H9 (cell line): ENCODE results near the gene PRKCA. TPM values are rescaled to one million over a fixed set of nuclear protein-coding genes. Genes with fewer than 3 reads are reported as not detected.

Source experiments
- DNase-seq: peaks from one replicate; pipeline ENCODE4 v3.0.0-alpha.2; 2017
- H2AFZ ChIP-seq: one replicate; pipeline ENCODE4 v1.6.1; 2013; ENCODE audit warnings: mild to moderate bottlenecking, low read length, control low read depth, moderate library complexity
- H2AK5ac ChIP-seq: 2 replicates; pipeline ENCODE4 v1.6.1; 2013; ENCODE audit warnings: low read length, control low read depth, mixed read lengths; ENCODE audit not compliant: insufficient read length
- H2BK120ac ChIP-seq: one replicate; pipeline ENCODE4 v1.6.1; 2013; ENCODE audit warnings: low read depth, mild to moderate bottlenecking, low read length, control low read depth, inconsistent platforms; ENCODE audit not compliant: poor library complexity, severe bottlenecking
- H2BK12ac ChIP-seq: 2 replicates; pipeline ENCODE4 v1.6.1; 2013; ENCODE audit warnings: low read length, control low read depth, mixed read lengths, low read depth; ENCODE audit not compliant: insufficient read length
- H2BK15ac ChIP-seq: 2 replicates; pipeline ENCODE4 v1.6.1; 2013; ENCODE audit warnings: low read depth, low read length, control low read depth
- H2BK20ac ChIP-seq: one replicate; pipeline ENCODE4 v1.6.1; 2013; ENCODE audit warnings: low read depth, mild to moderate bottlenecking, low read length, control low read depth, inconsistent platforms; ENCODE audit not compliant: poor library complexity, severe bottlenecking
- H2BK5ac ChIP-seq: 2 replicates; pipeline ENCODE4 v1.6.1; 2013; ENCODE audit warnings: low read length, control low read depth, mixed read lengths; ENCODE audit not compliant: insufficient read length
- H3K14ac ChIP-seq: 2 replicates; pipeline ENCODE4 v1.6.1; 2013; ENCODE audit warnings: low read length, control low read depth; ENCODE audit not compliant: insufficient read depth
- H3K18ac ChIP-seq: 2 replicates; pipeline ENCODE4 v1.6.1; 2013; ENCODE audit warnings: low read depth, mild to moderate bottlenecking, mixed read lengths, low read length, control low read depth; ENCODE audit not compliant: insufficient read length
- H3K23ac ChIP-seq: 2 replicates; pipeline ENCODE4 v1.6.1; 2013; ENCODE audit warnings: low read length, control low read depth, mixed read lengths, low read depth; ENCODE audit not compliant: insufficient read length
- H3K23me2 ChIP-seq: 2 replicates; pipeline ENCODE4 v1.6.1; 2013; ENCODE audit warnings: low read depth, mild to moderate bottlenecking, mixed read lengths, low read length, control low read depth; ENCODE audit not compliant: insufficient read length, poor library complexity, severe bottlenecking
- H3K27ac ChIP-seq: 2 replicates; pipeline ENCODE4 v1.5.1; 2013; ENCODE audit warnings: low read length, control low read depth, mixed read lengths, low read depth; ENCODE audit not compliant: insufficient read length
- H3K27me3 ChIP-seq: 2 replicates; pipeline ENCODE4 v1.6.1; 2013; ENCODE audit warnings: low read length, control low read depth, inconsistent platforms; ENCODE audit not compliant: insufficient read depth
- H3K4ac ChIP-seq: 2 replicates; pipeline ENCODE4 v1.6.1; 2013; ENCODE audit warnings: low read depth, mild to moderate bottlenecking, control low read depth, inconsistent platforms, low read length, moderate library complexity
- H3K4me1 ChIP-seq: 2 replicates; pipeline ENCODE4 v1.6.1; 2013; ENCODE audit warnings: low read length, control low read depth, inconsistent platforms; ENCODE audit not compliant: insufficient read depth
- H3K4me2 ChIP-seq: 2 replicates; pipeline ENCODE4 v1.6.1; 2013; ENCODE audit warnings: low read length, control low read depth, mixed read lengths; ENCODE audit not compliant: insufficient read length, insufficient read depth
- H3K56ac ChIP-seq: 2 replicates; pipeline ENCODE4 v1.6.1; 2013; ENCODE audit warnings: low read depth, mild to moderate bottlenecking, mixed read lengths, low read length, control low read depth; ENCODE audit not compliant: insufficient read length
- H3K79me1 ChIP-seq: 2 replicates; pipeline ENCODE4 v1.6.1; 2013; ENCODE audit warnings: low read depth, mild to moderate bottlenecking, moderate library complexity, low read length, control low read depth, inconsistent platforms; ENCODE audit not compliant: insufficient read depth, poor library complexity, severe bottlenecking
- H3K79me2 ChIP-seq: 2 replicates; pipeline ENCODE4 v1.6.1; 2013; ENCODE audit warnings: low read length, control low read depth, inconsistent platforms; ENCODE audit not compliant: insufficient read depth
- H3K9ac ChIP-seq: 2 replicates; pipeline ENCODE4 v1.6.1; 2013; ENCODE audit warnings: low read length, control low read depth, mixed read lengths; ENCODE audit not compliant: insufficient read length; ENCODE audit errors: extremely low read depth
- H3K9me3 ChIP-seq: one replicate; pipeline ENCODE4 v1.6.1; 2013; ENCODE audit warnings: low read depth, low read length, inconsistent platforms; ENCODE audit not compliant: control insufficient read depth
- H3T11ph ChIP-seq: one replicate; pipeline ENCODE4 v1.6.1; 2013; ENCODE audit warnings: mild to moderate bottlenecking, low read length, control low read depth, inconsistent platforms
- H4K20me1 ChIP-seq: one replicate; pipeline ENCODE4 v1.6.1; 2013; ENCODE audit not compliant: control insufficient read depth, insufficient read length, insufficient read depth
- H4K5ac ChIP-seq: 2 replicates; pipeline ENCODE4 v1.6.1; 2013; ENCODE audit warnings: low read depth, mild to moderate bottlenecking, mixed read lengths, low read length, control low read depth; ENCODE audit not compliant: insufficient read length
- H4K8ac ChIP-seq: replicated peaks from 2 replicates; pipeline ENCODE4 v1.6.1; 2013; ENCODE audit warnings: low read length, control low read depth, mixed read lengths, low read depth; ENCODE audit not compliant: insufficient read length
- H4K91ac ChIP-seq: 2 replicates; pipeline ENCODE4 v1.6.1; 2013; ENCODE audit warnings: low read depth, mild to moderate bottlenecking, moderate library complexity, mixed read lengths, low read length, control low read depth; ENCODE audit not compliant: insufficient read length
- H3K27ac Mint-ChIP-seq, 3 experiments: 2 replicates in 2 of 3; 3 replicates in 1 of 3; pipeline ENCODE4 v1.8.0; 2020 to 2021; ENCODE audit warnings: mixed read lengths in 3 of 3, mild to moderate bottlenecking in 1 of 3, moderate library complexity in 1 of 3
- H3K27me3 Mint-ChIP-seq: 2 replicates; pipeline ENCODE4 v1.8.0; 2021; ENCODE audit warnings: low read depth, mild to moderate bottlenecking, moderate library complexity, mixed read lengths
- H3K36me3 Mint-ChIP-seq, 3 experiments: 2 replicates in 2 of 3; 3 replicates in 1 of 3; pipeline ENCODE4 v1.8.0; 2020 to 2021; ENCODE audit warnings: low read depth in 3 of 3, mixed read lengths in 3 of 3; ENCODE audit not compliant: insufficient read depth in 1 of 3
- H3K4me1 Mint-ChIP-seq, 2 experiments: 2 replicates each; pipeline ENCODE4 v1.8.0; 2020; ENCODE audit warnings: mixed read lengths in 2 of 2
- H3K4me3 Mint-ChIP-seq, 2 experiments: 2 replicates in 1 of 2; 3 replicates in 1 of 2; pipeline ENCODE4 v1.8.0; 2020 to 2021; ENCODE audit warnings: mild to moderate bottlenecking in 2 of 2, mixed read lengths in 2 of 2, moderate library complexity in 1 of 2
- H3K9me3 Mint-ChIP-seq, 2 experiments: 2 replicates in 1 of 2; 3 replicates in 1 of 2; pipeline ENCODE4 v1.8.0; 2020; ENCODE audit warnings: mild to moderate bottlenecking in 2 of 2, mixed read lengths in 2 of 2, moderate library complexity in 1 of 2
- WGBS: extraction: QIAGEN DNeasy Blood & Tissue Kit; methylation state at CpG from one replicate; pipeline ENCODE4 v1.1.7; 2013; ENCODE audit warnings: missing lambda C conversion rate, low lambda C conversion rate, mixed read lengths; ENCODE audit not compliant: insufficient read length; ENCODE audit errors: extremely low coverage; 5-methylcytosine and 5-hydroxymethylcytosine counted together
- total RNA-seq: library from RNA; stranded (reverse); gene quantifications from 2 replicates; pipeline ENCODE4 v1.2.1, GENCODE V29; 2021
- TF ChIP-seq, protein P1 (sequence below): fragments of 200-600 bp; sonication (generic); conservative IDR thresholded peaks from 3 replicates; pipeline ENCODE4 v1.8.0; 2021; ENCODE audit warnings: antibody characterized with exemption, mild to moderate bottlenecking

The PRKCA gene
- total RNA-seq, 1 experiment from 2014 or later = 10.5 TPM

DNA sequence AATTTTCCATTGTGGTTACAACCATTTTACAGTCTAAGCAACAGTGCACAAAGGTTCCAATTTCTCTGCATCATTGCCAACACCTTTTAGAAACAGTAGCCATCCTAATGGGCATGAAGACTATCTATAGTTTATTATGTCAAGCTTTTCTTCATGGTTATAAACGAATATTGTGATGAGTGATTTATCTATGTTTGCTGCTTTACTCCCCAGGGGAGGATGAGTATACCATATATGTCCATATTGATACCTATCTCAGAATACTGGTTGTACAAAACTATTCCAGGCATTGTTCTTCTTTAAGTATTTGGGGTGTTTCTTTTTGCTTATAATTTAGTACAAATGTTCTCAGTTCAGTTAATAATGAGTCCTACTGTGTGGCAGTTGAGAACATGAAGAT is 98.3 kb downstream of the PRKCA start:
- no peak overlapping the region for H4K91ac ChIP-seq
- no peak overlapping the region for H4K8ac ChIP-seq
- Mint-ChIP-seq H3K9me3 (no peaks in the 10 kb centered on the region; a peak in 2 of 5 replicates), H3K4me1 (peaks cover 18 to 19% of the 10 kb centered on the region in 2 experiments), H3K27ac (no peak overlapping the region), H3K4me3 (no peak overlapping the region), H3K36me3 (peaks cover 0 to 2% (median 0%) of the 10 kb centered on the region in 3 experiments; a peak in 1 of 7 replicates), H3K27me3 (no peaks in the 10 kb centered on the region)
- H3T11ph ChIP-seq = no peak overlapping the region
- no peak overlapping the region for H2BK15ac ChIP-seq
- H2BK12ac ChIP-seq = no peak overlapping the region
- H3K23me2 ChIP-seq = no peaks in the 10 kb centered on the region
- no peak overlapping the region for H2BK120ac ChIP-seq
- H4K20me1 ChIP-seq = no peaks in the 10 kb centered on the region
- TF ChIP-seq, protein P1, sequence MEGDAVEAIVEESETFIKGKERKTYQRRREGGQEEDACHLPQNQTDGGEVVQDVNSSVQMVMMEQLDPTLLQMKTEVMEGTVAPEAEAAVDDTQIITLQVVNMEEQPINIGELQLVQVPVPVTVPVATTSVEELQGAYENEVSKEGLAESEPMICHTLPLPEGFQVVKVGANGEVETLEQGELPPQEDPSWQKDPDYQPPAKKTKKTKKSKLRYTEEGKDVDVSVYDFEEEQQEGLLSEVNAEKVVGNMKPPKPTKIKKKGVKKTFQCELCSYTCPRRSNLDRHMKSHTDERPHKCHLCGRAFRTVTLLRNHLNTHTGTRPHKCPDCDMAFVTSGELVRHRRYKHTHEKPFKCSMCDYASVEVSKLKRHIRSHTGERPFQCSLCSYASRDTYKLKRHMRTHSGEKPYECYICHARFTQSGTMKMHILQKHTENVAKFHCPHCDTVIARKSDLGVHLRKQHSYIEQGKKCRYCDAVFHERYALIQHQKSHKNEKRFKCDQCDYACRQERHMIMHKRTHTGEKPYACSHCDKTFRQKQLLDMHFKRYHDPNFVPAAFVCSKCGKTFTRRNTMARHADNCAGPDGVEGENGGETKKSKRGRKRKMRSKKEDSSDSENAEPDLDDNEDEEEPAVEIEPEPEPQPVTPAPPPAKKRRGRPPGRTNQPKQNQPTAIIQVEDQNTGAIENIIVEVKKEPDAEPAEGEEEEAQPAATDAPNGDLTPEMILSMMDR = no peak
- H2AK5ac ChIP-seq = no peak overlapping the region
- no peak overlapping the region for H2BK5ac ChIP-seq
- no peak overlapping the region for H2BK20ac ChIP-seq
- H2AFZ ChIP-seq = no peak overlapping the region
- DNase-seq = no peak
- no peaks in the 10 kb centered on the region for H3K27me3 ChIP-seq
- no peaks in the 10 kb centered on the region for H3K9me3 ChIP-seq
- no peaks in the 10 kb centered on the region for H3K79me2 ChIP-seq
- H3K23ac ChIP-seq = no peak overlapping the region
- WGBS = no CpG with 5 or more reads among the region's 1 CpG
- H3K14ac ChIP-seq = no peak overlapping the region
- H3K18ac ChIP-seq = no peak overlapping the region
- H3K79me1 ChIP-seq = no peaks in the 10 kb centered on the region
- no peak overlapping the region for H4K5ac ChIP-seq
- no peak overlapping the region for H3K56ac ChIP-seq
- H3K27ac ChIP-seq = no peak overlapping the region
- no peak overlapping the region for H3K4me2 ChIP-seq
- no peak overlapping the region for H3K9ac ChIP-seq
- no peaks in the 10 kb centered on the region for H3K4me1 ChIP-seq
- H3K4ac ChIP-seq = no peak overlapping the region
